NCI-H187 (cell line): ENCODE results near the gene RHOG.

Experiments
- DNase-seq, 2 experiments: peaks; one replicate each; lab custom pipeline; 2025; lab: John Stamatoyannopoulos, UW

RHOG gene

GRCh38 chr11:3859373-3859881 is 18.7 kb upstream of the RHOG start:
- DNase-seq: no peak

- DNase-seq: no peak
Observed at GRCh38 chr11:3857628-3858027, 16.9 kb upstream of the RHOG start.

- DNase-seq: no peak
Observed at GRCh38 chr11:3856856-3857553, 16.2 kb upstream of the RHOG start.

GRCh38 chr11:3855808-3856491 is 15.2 kb upstream of the RHOG start:
- no peak for DNase-seq

- peak; percentile 89 to 90 for DNase-seq
Observed at GRCh38 chr11:3854977-3855807, 14.4 kb upstream of the RHOG start, which contains the start of gene STIM1. Gene STIM1 (plus strand): TSS chr11:3855664. CDS start chr11:3856271, 607 bp downstream.

- no peak for DNase-seq
Observed at GRCh38 chr11:3854660-3854976, 13.9 kb upstream of the RHOG start.

GRCh38 chr11:3853899-3854659 is 13.3 kb upstream of the RHOG start:
- no peak for DNase-seq

- no peak for DNase-seq
Observed at GRCh38 chr11:3853545-3853842, 12.7 kb upstream of the RHOG start.

- DNase-seq: no peak
Observed at GRCh38 chr11:3849297-3849874, 8.6 kb upstream of the RHOG start.

- DNase-seq: no peak
Observed at GRCh38 chr11:3845670-3846069, 4.9 kb upstream of the RHOG start.

GRCh38 chr11:3845246-3845645 is 4.5 kb upstream of the RHOG start:
- no peak for DNase-seq

GRCh38 chr11:3843326-3843725 is 2.6 kb upstream of the RHOG start:
- DNase-seq: no peak

- peak; percentile 54 to 61 for DNase-seq
Observed at GRCh38 chr11:3841426-3842350, 929 bp upstream of the RHOG start.

GRCh38 chr11:3840004-3840869 is 522 bp downstream of the RHOG start:
- no peak for DNase-seq

GRCh38 chr11:3838504-3838903 is 2.3 kb downstream of the RHOG start:
- DNase-seq: no peak

GRCh38 chr11:3837793-3838192 is 3.0 kb downstream of the RHOG start:
- no peak for DNase-seq

- no peak for DNase-seq
Observed at GRCh38 chr11:3836903-3837302, 3.9 kb downstream of the RHOG start.

- DNase-seq: no peak
Observed at GRCh38 chr11:3835751-3836150, 5.0 kb downstream of the RHOG start.

- no peak for DNase-seq
Observed at GRCh38 chr11:3834664-3835461, 5.9 kb downstream of the RHOG start.
